Measurements from ENCODE around the gene IL1RAPL1.

Gene IL1RAPL1

GRCh38 chrX:29547877-29548276 is 960.6 kb downstream of the IL1RAPL1 start:
- no peak for DNase-seq

GRCh38 chrX:29553542-29553941 is 966.3 kb downstream of the IL1RAPL1 start:
- DNase-seq, result no peak

GRCh38 chrX:29555465-29556091 is 968.3 kb downstream of the IL1RAPL1 start:
- DNase-seq, result no peak

DNA sequence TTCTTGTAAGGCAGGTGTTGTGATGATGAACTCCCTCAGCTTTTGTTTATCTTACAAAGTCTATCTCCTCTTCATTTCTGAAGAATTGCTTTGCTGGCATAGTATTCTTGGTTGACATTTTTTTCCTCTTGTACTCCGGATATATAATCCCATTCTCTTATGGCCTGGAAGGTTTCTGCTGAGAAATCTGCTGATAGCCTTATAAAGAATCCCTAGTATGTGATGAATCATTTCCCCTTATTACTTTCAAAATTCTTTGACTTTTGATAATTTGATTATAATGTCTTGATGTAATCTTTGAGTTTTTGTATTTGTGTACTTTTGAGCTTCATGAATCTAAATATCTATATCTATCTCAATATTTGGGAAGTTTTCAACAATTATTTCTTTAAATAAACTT is 972.8 kb downstream of the IL1RAPL1 start:
- no peak for DNase-seq

DNA sequence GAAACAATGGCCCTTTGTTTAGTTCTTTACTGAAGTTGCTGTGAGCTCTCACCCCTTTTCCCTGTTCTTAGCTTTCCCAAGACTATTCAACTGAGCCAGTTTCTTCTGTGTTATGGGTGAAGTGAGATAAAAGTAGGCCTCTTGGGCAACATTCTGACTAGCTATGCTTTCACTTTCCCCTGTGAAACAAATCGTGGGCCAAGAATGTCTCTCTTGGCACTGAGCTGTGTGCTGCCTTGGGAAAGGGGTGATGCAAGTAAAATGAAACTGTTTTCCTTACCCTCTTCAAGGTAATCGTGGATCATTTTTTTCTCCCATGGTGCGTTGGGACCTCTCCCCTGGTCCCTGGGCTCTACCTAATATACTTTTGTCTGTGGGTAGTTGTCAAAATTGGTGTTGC is 974.2 kb downstream of the IL1RAPL1 start:
- DNase-seq, result no peak

GRCh38 chrX:29580560-29580959 is 993.3 kb downstream of the IL1RAPL1 start:
- no peak for DNase-seq

- DNase-seq, result no peak
Observed at GRCh38 chrX:29581223-29581622, 994.0 kb downstream of the IL1RAPL1 start.

GRCh38 chrX:29587107-29587506 is 999.9 kb downstream of the IL1RAPL1 start:
- DNase-seq, result no peak

DNA sequence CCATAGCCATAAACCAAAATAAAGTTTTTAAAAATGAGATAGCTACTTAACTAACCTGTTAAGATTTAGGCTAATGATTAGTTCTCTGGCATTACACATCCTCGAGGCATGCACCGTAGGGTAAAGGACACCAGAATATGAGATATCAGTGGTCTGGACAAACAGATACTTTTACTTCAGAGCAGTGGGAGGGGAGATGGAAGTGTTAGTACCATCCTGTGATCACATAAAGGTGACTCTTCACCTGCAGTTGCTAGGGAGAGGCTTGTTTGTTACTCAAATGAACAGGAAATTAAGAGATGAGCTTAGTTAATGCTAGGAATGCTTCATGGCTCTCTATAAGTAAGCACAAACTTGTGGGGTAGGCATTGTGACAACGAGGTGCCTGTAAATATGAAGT is 1003.7 kb downstream of the IL1RAPL1 start:
- DNase-seq, result peak; percentile 2

GRCh38 chrX:29604381-29604780 is 1017.1 kb downstream of the IL1RAPL1 start:
- DNase-seq, result no peak

DNA sequence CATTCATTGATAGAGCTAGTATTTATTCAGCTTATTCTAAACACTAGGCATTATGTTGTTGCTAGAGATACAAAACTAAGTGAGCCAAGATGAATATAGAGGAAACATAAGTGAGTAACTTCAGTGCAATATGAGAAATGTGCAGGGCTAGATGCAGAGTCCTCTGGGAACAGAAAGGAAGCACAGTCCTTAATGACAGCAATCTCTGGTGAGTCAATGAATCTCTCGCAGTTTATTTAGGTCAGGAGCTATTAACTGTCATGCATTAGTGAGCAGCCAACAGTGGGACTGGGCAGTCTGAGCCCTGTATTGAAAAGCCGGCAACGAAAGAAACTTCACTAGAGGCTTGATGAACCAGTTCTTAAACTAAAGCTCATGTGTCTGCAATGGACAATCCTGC is 1030.0 kb downstream of the IL1RAPL1 start:
- peak; percentile 58 for DNase-seq

DNA sequence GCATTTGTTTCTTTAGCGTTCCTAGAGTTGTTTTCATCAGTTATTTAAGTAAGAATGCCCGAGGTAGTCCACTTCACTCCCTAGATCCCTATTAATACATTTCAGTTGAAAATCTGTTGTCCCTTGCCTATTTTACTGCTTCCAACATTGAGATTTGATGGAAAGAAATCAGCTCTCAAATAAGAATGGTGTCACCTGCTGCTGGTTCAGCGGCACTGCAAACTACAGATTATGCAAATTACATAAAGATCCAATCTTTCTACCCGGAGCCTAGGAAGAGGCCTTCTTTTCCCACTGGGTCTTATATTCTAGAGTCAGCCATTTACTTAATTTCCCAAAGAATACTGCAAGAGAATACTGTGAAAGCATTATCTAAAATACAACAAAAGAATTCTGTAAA is 1030.5 kb downstream of the IL1RAPL1 start:
- DNase-seq, result no peak

GRCh38 chrX:29627833-29628232 is 1040.6 kb downstream of the IL1RAPL1 start:
- no peak for DNase-seq

- DNase-seq, result peak; percentile 28
Observed at GRCh38 chrX:29634516-29634915, 1047.3 kb downstream of the IL1RAPL1 start.

DNA sequence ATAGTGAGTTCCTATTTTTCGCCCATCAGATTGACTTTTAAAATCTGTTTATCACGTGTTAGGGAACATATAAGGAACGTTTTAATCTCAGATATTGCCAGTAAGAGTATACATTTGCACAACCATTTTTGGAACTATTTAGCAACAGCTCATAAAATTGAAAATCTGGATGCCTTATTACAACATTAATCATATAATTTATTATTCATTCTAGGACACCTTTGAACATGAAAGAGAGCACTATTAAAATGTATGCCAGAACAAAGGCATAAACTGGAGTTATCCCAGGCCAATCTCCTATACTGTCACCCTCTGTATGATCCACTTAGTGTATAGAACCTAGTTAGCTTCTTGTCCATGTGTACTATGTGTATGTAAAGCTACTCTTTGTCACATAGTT is 1049.1 kb downstream of the IL1RAPL1 start:
- DNase-seq, result no peak

DNA sequence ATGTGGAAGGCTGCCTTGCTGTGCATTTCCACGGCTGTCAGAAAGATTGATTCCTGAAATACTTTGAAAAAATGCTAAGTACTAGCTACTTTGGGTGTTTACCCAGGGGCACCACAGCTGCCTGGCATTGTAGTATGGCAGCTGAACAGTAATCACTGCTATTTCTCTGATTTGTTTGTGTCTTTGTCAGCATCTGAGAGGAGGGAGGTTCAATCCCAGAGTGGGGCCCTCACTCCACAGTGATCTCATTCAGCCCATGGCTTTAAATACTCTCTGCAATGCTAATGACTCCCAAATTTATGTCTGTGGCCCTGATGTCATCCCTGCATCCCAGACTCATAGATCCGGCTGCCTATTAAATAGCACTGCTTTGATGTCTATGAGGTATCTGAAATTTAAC is 1052.9 kb downstream of the IL1RAPL1 start:
- DNase-seq, result no peak

DNA sequence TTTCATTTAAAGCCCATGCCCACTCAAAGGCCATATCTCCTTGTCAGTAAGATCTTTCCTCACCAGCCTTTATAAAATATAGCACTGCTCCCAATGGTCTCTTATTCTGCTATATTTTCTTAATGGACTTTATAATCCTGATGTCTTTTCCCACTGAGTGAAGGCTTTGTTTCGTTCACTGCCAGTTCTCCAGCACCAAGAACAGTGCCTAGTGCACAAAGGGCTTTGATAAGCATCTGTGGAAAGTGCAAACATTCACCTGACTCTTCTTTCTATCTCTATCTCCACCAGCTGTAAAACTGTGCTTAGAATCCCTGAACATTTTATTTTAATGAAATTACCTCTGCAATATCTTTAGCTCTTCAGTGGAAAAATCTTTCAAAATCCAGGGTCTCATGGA is 1054.2 kb downstream of the IL1RAPL1 start:
- no peak for DNase-seq

GRCh38 chrX:29643181-29643580 is 1055.9 kb downstream of the IL1RAPL1 start:
- DNase-seq, result no peak

DNA sequence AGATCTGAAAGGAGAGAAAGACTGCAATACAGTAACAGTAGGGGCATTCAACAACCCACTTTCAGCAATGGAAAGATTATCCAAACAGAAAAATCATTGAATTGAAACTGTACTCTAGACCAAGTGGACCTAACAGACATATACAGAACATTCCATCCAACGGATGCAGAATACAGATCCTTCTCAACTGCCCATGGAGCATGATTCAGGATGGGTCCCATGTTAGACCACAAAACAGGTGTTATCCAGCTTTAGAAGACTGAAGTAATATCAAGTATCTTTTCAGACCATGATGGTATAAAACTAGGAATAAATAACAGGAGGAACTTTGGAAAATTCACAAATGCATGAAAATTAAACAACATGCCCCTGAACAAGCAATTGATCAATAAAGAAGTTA is 1060.9 kb downstream of the IL1RAPL1 start:
- no peak for DNase-seq

DNA sequence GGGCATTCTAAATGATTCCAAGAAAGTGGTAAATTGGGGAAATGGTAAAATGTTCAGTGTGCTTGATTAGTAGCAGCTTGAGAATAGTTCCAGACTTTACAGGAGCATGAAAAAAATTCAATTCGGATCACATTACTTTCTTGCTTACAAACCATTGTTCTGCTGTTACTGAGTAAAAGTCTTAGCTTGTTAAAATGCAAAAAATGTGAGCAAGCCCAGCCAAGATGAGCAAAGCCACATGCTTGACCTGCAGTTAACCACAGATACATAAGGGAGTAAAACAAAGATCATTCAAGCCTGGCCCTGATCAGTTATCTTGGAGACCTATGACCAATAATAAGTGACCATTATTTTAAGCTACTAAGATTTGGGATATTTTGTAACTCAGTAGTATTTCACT is 1065.2 kb downstream of the IL1RAPL1 start:
- DNase-seq, result peak; percentile 51

DNA sequence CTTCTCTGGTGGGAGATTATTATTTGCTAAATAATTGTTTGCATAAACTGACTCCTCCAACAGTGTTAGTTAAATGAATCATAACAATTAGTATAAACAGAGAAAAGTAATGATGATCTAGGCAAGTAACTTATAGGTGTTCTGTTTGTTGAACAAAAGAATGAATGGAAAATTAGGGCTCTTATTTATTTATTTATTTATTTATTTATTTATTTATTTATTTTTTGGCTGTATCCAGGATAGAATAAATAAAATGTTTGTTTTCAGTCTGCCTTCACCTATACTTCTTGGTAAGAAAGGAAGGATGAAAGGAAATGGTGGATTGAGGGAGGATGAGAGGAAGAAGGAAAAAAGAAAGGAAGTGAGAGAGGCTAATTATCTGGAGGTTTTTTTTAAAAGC is 1066.5 kb downstream of the IL1RAPL1 start:
- DNase-seq, result no peak

GRCh38 chrX:29659911-29660310 is 1072.7 kb downstream of the IL1RAPL1 start:
- DNase-seq, result no peak

DNA sequence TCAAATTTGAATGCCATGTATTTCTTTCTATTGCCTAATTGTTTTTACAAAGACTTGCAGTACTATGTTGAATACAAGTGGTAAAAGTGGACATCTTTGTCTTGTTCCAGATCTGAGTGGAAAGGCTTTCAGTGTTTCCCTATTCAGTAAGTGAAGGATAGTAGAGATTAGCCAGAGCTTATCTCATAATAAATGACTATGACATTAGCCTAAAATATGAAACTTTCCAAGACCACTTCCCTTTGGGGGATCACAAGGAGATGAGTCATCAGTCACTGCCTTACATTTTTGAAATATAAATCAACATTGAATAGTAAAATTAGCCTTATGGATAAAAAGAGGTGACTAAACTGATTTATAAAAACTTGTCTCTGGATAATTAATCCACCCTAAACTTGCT is 1074.0 kb downstream of the IL1RAPL1 start:
- DNase-seq, result no peak

DNA sequence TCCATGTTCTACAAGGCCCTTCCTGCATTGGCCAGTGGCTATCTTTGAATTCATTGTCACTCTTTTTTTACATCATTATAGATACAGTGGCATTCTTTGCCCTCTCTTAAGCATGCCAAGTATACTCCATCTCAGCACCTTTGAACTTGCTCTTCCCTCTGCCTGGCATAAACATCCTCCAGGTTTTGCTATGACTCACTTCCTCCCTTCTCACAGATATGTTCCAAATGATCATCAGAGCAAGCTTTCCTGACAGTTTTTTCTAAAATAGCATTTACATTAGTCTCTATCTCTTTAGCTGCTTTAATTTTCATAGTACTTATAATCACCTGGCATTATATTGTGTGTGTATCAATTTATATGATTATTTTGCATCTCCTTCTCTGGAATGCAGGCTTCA is 1074.9 kb downstream of the IL1RAPL1 start:
- DNase-seq, result peak; percentile 77

DNA sequence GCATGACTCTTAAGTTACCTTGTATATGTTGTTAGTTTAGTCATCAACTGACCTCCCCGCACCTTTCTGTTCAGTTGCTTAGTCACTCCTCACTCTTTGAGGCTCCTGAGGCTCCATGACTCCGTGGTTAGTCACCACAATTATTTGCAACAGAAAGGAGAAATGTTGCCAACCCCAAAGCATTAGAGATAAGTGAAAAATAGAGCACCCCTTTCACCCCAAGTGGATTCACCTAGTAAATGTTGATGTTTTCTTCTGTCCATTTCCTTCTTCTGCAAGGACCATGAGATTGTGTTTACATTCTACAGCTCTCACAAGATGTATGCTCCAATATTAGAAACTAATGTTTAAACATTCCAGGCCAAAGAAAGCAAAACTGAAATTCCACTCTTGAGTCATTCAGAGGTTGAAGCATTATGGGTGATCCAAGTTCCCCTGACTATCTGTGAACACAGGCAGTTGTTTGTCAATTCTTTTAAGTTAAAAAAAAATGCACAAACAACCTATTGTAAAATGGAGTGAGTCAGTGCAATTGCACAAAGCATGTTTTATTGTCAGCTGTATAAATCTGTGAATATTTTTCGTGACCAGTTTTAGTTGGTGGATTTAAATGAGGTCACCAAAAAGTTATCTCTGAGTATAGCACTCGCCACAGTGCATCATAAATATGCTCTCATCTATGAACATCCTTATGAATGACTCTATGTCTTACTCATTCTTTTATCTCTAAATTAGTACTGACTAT is 1075.7 kb downstream of the IL1RAPL1 start:
- peak; percentile 84 for DNase-seq

Measured in kidney glomerular epithelial cell (primary cell).